Measurements from ENCODE around the gene CIAO3. TPM values are rescaled to one million over a fixed set of nuclear protein-coding genes. Genes with fewer than 3 reads are reported as not detected.

The CIAO3 gene
- total and polyA plus RNA-seq, 10 of the 15 experiments (the other 5 are each of a cell fraction or from before 2014, with no cell fraction given) = 1.4 to 37.5 (median 30.8) TPM

DNA sequence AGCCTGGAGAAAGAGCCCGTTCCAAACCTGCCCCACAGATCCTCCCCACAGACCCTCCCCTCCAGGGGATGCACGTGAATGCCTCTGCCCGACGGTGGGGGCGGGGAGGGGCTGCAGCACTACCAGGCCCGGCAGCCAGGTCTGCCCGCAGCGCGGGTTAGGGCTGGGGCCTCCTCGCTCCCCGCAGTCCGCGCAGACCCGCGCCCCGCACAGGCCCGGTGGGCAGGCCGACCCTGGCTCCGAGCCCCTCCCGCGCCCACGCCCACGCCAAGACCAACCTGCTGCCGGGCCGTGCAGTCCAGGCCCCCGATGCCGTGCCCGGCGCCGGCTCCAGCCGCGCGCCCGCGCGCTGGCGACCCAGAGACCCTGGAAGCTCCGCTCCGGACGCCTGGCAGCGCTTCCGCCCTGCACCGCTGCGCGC lies 47.2 kb upstream of the CIAO3 start, which contains the start of gene RPUSD1 (continued):
- TF ChIP-seq, protein P1, sequence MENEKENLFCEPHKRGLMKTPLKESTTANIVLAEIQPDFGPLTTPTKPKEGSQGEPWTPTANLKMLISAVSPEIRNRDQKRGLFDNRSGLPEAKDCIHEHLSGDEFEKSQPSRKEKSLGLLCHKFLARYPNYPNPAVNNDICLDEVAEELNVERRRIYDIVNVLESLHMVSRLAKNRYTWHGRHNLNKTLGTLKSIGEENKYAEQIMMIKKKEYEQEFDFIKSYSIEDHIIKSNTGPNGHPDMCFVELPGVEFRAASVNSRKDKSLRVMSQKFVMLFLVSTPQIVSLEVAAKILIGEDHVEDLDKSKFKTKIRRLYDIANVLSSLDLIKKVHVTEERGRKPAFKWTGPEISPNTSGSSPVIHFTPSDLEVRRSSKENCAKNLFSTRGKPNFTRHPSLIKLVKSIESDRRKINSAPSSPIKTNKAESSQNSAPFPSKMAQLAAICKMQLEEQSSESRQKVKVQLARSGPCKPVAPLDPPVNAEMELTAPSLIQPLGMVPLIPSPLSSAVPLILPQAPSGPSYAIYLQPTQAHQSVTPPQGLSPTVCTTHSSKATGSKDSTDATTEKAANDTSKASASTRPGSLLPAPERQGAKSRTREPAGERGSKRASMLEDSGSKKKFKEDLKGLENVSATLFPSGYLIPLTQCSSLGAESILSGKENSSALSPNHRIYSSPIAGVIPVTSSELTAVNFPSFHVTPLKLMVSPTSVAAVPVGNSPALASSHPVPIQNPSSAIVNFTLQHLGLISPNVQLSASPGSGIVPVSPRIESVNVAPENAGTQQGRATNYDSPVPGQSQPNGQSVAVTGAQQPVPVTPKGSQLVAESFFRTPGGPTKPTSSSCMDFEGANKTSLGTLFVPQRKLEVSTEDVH (IDR thresholded peaks at IDR 0.05; ENCODE audit: low read depth, partially characterized antibody) = no peak
- TF ChIP-seq NFIC (IDR thresholded peaks at IDR 0.05; ENCODE audit: low read depth, low read length) (no peak), SMC3 (IDR thresholded peaks at IDR 0.05; ENCODE audit: borderline replicate concordance, low read length) (no peak), RCOR1 (conservative IDR thresholded peaks at IDR 0.05; ENCODE audit: low read depth, low read length) (no peak), STAT1 (conservative IDR thresholded peaks at IDR 0.05) (no peak), MYC (IDR thresholded peaks at IDR 0.05; ENCODE audit: insufficient read depth, insufficient read length, insufficient replicate concordance, low read length, severe bottlenecking) (no peak), SREBF2 (IDR thresholded peaks at IDR 0.05; ENCODE audit: low read length) (no peak), TCF3 (IDR thresholded peaks at IDR 0.05; ENCODE audit: borderline replicate concordance, insufficient read depth, low read depth, low read length) (no peak), ZNF274 (IDR thresholded peaks at IDR 0.05; ENCODE audit: insufficient read depth, insufficient read length) (no peak), BMI1 (IDR thresholded peaks at IDR 0.05; ENCODE audit: borderline replicate concordance) (no peak)
- TF ChIP-seq, protein P2, sequence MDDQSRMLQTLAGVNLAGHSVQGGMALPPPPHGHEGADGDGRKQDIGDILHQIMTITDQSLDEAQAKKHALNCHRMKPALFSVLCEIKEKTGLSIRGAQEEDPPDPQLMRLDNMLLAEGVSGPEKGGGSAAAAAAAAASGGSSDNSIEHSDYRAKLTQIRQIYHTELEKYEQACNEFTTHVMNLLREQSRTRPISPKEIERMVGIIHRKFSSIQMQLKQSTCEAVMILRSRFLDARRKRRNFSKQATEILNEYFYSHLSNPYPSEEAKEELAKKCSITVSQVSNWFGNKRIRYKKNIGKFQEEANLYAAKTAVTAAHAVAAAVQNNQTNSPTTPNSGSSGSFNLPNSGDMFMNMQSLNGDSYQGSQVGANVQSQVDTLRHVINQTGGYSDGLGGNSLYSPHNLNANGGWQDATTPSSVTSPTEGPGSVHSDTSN (IDR thresholded peaks at IDR 0.05; ENCODE audit: insufficient replicate concordance, low read depth, low read length) = no peak
- TF ChIP-seq, protein P3, sequence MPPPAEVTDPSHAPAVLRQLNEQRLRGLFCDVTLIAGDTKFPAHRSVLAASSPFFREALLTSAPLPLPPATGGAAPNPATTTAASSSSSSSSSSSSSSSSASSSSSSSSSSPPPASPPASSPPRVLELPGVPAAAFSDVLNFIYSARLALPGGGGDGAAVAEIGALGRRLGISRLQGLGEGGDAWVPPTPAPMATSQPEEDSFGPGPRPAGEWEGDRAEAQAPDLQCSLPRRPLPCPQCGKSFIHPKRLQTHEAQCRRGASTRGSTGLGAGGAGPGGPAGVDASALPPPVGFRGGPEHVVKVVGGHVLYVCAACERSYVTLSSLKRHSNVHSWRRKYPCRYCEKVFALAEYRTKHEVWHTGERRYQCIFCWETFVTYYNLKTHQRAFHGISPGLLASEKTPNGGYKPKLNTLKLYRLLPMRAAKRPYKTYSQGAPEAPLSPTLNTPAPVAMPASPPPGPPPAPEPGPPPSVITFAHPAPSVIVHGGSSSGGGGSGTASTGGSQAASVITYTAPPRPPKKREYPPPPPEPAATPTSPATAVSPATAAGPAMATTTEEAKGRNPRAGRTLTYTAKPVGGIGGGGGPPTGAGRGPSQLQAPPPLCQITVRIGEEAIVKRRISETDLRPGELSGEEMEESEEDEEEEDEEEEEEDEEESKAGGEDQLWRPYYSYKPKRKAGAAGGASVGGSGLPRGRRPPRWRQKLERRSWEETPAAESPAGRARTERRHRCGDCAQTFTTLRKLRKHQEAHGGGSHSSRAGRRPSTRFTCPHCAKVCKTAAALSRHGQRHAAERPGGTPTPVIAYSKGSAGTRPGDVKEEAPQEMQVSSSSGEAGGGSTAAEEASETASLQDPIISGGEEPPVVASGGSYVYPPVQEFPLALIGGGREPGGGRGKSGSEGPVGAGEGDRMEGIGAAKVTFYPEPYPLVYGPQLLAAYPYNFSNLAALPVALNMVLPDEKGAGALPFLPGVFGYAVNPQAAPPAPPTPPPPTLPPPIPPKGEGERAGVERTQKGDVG (CRISPR knock-in tag; IDR thresholded peaks at IDR 0.05) = no peak
- TF ChIP-seq, protein P4, sequence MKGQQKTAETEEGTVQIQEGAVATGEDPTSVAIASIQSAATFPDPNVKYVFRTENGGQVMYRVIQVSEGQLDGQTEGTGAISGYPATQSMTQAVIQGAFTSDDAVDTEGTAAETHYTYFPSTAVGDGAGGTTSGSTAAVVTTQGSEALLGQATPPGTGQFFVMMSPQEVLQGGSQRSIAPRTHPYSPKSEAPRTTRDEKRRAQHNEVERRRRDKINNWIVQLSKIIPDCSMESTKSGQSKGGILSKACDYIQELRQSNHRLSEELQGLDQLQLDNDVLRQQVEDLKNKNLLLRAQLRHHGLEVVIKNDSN (IDR thresholded peaks at IDR 0.05; ENCODE audit: borderline replicate concordance, extremely low read length, insufficient read depth, low read depth, low read length) = no peak
- TF ChIP-seq, protein P5, sequence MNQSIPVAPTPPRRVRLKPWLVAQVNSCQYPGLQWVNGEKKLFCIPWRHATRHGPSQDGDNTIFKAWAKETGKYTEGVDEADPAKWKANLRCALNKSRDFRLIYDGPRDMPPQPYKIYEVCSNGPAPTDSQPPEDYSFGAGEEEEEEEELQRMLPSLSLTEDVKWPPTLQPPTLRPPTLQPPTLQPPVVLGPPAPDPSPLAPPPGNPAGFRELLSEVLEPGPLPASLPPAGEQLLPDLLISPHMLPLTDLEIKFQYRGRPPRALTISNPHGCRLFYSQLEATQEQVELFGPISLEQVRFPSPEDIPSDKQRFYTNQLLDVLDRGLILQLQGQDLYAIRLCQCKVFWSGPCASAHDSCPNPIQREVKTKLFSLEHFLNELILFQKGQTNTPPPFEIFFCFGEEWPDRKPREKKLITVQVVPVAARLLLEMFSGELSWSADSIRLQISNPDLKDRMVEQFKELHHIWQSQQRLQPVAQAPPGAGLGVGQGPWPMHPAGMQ (IDR thresholded peaks at IDR 0.05; ENCODE audit: borderline replicate concordance) = no peak
- TF ChIP-seq, protein P6, sequence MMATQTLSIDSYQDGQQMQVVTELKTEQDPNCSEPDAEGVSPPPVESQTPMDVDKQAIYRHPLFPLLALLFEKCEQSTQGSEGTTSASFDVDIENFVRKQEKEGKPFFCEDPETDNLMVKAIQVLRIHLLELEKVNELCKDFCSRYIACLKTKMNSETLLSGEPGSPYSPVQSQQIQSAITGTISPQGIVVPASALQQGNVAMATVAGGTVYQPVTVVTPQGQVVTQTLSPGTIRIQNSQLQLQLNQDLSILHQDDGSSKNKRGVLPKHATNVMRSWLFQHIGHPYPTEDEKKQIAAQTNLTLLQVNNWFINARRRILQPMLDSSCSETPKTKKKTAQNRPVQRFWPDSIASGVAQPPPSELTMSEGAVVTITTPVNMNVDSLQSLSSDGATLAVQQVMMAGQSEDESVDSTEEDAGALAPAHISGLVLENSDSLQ (IDR thresholded peaks at IDR 0.05) = no peak
- TF ChIP-seq, protein P7, sequence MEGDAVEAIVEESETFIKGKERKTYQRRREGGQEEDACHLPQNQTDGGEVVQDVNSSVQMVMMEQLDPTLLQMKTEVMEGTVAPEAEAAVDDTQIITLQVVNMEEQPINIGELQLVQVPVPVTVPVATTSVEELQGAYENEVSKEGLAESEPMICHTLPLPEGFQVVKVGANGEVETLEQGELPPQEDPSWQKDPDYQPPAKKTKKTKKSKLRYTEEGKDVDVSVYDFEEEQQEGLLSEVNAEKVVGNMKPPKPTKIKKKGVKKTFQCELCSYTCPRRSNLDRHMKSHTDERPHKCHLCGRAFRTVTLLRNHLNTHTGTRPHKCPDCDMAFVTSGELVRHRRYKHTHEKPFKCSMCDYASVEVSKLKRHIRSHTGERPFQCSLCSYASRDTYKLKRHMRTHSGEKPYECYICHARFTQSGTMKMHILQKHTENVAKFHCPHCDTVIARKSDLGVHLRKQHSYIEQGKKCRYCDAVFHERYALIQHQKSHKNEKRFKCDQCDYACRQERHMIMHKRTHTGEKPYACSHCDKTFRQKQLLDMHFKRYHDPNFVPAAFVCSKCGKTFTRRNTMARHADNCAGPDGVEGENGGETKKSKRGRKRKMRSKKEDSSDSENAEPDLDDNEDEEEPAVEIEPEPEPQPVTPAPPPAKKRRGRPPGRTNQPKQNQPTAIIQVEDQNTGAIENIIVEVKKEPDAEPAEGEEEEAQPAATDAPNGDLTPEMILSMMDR (IDR thresholded peaks at IDR 0.05 in 2 of 3, conservative IDR thresholded peaks at IDR 0.05 in 1 of 3; ENCODE audit: control insufficient read depth in 2 of 3, extremely low read depth in 1 of 3, insufficient read depth in 1 of 3, low read depth in 3 of 3, low read length in 3 of 3) = no peak

Data from GM12878 (cell line).